Coronary artery (tissue), 2 donors: ENCODE data around the gene CD276.

ENCODE experiments used
- DNase-seq: peaks from one replicate; pipeline ENCODE4 v3.0.0-alpha.2; 2017; ENCODE audit warnings: low spot score
- H3K27ac ChIP-seq, 2 donors: fragments of 200-600 bp; sonication (generic); one replicate each; pipeline ENCODE4 v1.5.1; 2016 to 2019
- H3K4me3 ChIP-seq: fragments of 200-600 bp; sonication (generic); 2 replicates; pipeline ENCODE4 v1.5.1; 2016; ENCODE audit warnings: mild to moderate bottlenecking, moderate library complexity
- TF ChIP-seq, protein P1 (sequence below): fragments of 200-600 bp; sonication (generic); IDR thresholded peaks from one replicate; pipeline ENCODE4 v1.5.1; 2019; ENCODE audit warnings: antibody characterized with exemption

The CD276 gene

DNA sequence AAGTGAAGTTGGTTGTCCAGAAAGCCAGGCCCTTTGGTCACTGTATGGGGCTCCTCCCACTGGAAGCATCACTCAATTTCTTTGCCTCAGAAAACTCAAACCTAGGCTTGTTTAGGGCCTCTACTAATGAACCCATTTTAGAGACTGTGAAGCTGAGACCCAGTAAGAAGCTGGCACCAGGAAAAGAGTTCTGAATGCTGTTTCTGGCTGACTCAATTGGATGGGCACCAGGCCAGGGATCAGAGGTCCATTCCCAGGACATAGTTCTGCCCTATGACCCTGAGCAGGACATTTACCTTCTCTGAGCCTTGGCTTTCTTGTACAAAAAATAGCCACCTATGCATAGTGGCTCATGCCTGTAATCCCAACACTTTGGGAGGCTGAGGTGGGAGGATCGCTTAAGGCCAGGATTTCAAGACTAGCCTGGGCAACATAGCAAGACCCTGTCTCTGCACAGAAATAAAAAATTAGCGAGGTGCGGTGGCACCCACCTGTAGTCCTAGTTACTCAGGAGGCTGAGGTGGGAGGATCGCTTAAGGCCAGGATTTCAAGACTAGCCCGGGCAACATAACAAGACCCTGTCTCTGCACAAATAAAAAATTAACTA, 30.6 kb downstream of the CD276 start:
- H3K4me3 ChIP-seq, result no peak overlapping the region
- DNase-seq, result no peak
- no peak overlapping the region for H3K27ac ChIP-seq
- TF ChIP-seq, protein P1, sequence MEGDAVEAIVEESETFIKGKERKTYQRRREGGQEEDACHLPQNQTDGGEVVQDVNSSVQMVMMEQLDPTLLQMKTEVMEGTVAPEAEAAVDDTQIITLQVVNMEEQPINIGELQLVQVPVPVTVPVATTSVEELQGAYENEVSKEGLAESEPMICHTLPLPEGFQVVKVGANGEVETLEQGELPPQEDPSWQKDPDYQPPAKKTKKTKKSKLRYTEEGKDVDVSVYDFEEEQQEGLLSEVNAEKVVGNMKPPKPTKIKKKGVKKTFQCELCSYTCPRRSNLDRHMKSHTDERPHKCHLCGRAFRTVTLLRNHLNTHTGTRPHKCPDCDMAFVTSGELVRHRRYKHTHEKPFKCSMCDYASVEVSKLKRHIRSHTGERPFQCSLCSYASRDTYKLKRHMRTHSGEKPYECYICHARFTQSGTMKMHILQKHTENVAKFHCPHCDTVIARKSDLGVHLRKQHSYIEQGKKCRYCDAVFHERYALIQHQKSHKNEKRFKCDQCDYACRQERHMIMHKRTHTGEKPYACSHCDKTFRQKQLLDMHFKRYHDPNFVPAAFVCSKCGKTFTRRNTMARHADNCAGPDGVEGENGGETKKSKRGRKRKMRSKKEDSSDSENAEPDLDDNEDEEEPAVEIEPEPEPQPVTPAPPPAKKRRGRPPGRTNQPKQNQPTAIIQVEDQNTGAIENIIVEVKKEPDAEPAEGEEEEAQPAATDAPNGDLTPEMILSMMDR, result no peak

DNA sequence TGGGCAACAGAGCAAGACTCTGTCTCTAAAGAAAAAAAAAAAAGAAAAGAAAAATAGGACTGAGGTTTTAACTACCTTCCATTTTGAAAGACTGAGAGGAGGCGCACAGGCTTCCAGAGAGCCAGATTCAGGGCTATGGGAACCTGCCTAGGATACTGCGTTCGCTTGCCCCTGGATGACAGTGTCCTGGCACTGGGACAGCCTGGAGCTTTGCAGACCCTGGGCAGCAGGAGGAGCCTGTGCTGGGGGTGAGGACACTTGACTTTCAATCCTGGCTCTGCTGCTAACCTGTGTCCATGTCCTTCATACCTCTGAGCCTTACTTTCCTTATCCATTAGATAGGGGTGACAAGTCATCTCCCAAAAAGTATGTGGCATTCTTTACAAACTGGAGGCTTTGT, 31.2 kb downstream of the CD276 start:
- no peak overlapping the region for H3K4me3 ChIP-seq
- H3K27ac ChIP-seq, result no peak overlapping the region
- no peak for DNase-seq
- TF ChIP-seq, protein P1, result no peak

DNA sequence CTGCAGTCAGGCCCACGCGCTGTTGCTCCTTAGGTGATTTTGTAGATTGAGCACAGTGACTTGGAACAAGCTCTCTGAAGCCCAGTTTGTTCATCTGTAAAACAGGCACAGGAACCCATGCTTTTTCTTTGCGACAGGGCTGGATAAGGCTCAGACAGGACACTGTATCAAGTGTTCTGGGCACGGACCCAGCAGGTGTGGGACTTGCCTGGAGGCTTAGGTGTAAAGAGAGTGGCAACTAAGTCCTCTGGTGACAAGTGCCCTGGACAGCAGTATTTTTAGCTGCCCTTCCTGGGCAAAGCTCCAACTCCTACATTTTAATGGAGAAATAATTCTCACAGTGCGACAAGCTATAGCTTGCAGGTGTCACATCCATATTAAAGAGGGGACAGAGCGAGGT, 32.2 kb downstream of the CD276 start:
- H3K4me3 ChIP-seq, result no peak overlapping the region
- no peak for DNase-seq
- TF ChIP-seq, protein P1, result no peak
- no peak overlapping the region for H3K27ac ChIP-seq

- H3K4me3 ChIP-seq, result no peak overlapping the region
- no peak overlapping the region for H3K27ac ChIP-seq
- no peak for DNase-seq
- TF ChIP-seq, protein P1, result no peak
These were observed 33.0 kb downstream of the CD276 start for GRCh38 chr15:73717206-73717605.

DNA sequence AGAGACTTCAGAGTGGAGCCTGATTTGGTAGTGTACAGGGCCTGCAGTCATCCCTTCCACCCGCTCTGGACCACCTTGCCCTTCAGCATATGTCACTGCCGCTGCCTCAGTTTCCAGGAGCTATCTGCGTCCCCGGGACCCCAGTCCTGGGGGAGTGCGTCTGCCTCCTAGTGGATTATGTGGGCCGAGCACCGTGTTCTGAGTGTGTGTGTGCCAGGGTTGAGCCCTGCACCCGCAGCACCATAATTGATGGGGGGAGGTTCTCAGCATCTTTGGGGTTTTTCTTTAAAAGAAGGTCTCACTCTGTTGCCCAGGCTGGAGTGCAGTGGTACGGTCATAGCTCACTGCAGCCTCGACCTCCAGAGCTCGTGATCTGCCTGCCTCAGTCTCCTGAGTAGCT, 33.6 kb downstream of the CD276 start:
- Histone ChIP-seq H3K27ac (no peak overlapping the region), H3K4me3 (no peak overlapping the region)
- no peak for DNase-seq
- TF ChIP-seq, protein P1, result no peak

GRCh38 chr15:73718694-73719093, 34.5 kb downstream of the CD276 start:
- TF ChIP-seq, protein P1, result no peak

DNA sequence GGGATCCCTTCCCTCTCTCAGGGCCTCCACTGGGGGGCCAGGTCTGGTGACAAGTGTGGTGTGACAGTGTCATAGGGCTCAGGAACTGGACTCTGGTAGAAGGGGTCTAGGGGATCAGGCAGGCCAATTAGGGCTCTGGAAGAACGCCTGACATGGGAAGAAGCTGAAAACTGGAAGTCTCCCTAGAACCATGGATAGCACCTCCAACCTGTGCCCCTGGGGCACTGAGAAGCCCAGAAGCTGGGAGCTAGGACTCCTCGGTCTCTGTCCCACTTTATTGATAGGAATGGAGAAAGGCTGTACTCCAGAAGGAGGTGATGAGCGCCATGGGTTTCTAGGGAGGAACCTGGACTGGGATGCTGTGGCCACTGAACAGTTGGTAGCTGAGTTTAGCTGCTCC, 38.2 kb downstream of the CD276 start:
- Histone ChIP-seq H3K4me3 (no peak overlapping the region), H3K27ac (no peak overlapping the region)
- TF ChIP-seq, protein P1, result no peak
- DNase-seq, result no peak

More at GRCh38 chr15:73718694-73719093, 34.5 kb downstream of the CD276 start:
- Histone ChIP-seq H3K27ac (no peak overlapping the region), H3K4me3 (no peak overlapping the region)
- no peak for DNase-seq
